HG02571 (cell line): ENCODE results near the gene AGL.
"Not testable (repeated sequence)": the region's sequence is repeated elsewhere in the genome, so short reads cannot be mapped to it uniquely, and the experiment has no call there.

Source experiments
- ATAC-seq: cut with Tn5 transposase; IDR thresholded peaks from one replicate; pipeline ENCODE4 v1.9.1; 2021; ENCODE audit warnings: mild to moderate bottlenecking, moderate library complexity; ENCODE audit not compliant: unreplicated experiment

Gene AGL

GRCh38 chr1:99935534-99935933, 85.4 kb downstream of the AGL start:
- ATAC-seq: no peak

GRCh38 chr1:99936071-99936470, 85.9 kb downstream of the AGL start:
- no peak for ATAC-seq

GRCh38 chr1:99942723-99943122, 92.6 kb downstream of the AGL start:
- no peak for ATAC-seq

GRCh38 chr1:99943223-99943794, 93.1 kb downstream of the AGL start:
- no peak for ATAC-seq

GRCh38 chr1:99944192-99944591, 94.0 kb downstream of the AGL start:
- no peak for ATAC-seq

- no peak for ATAC-seq
Measured at GRCh38 chr1:99945174-99945573, 95.0 kb downstream of the AGL start.

GRCh38 chr1:99950486-99950885, 100.3 kb downstream of the AGL start:
- no peak for ATAC-seq

GRCh38 chr1:99952522-99952921, 102.4 kb downstream of the AGL start:
- ATAC-seq: no peak

GRCh38 chr1:99955375-99955774, 105.2 kb downstream of the AGL start:
- ATAC-seq: no peak

GRCh38 chr1:99956755-99957154, 106.6 kb downstream of the AGL start:
- ATAC-seq: no peak

GRCh38 chr1:99957818-99958217, 107.7 kb downstream of the AGL start:
- ATAC-seq: no peak

- ATAC-seq: not testable (repeated sequence)
Measured at GRCh38 chr1:99959189-99959705, 109.1 kb downstream of the AGL start.

GRCh38 chr1:99960260-99960659, 110.1 kb downstream of the AGL start:
- not testable (repeated sequence) for ATAC-seq

GRCh38 chr1:99963041-99963795, 113.1 kb downstream of the AGL start:
- no peak for ATAC-seq

GRCh38 chr1:99964806-99965205, 114.6 kb downstream of the AGL start:
- no peak for ATAC-seq

- ATAC-seq: no peak
Measured at GRCh38 chr1:99965646-99966375, 115.7 kb downstream of the AGL start.

- no peak for ATAC-seq
Measured at GRCh38 chr1:99968214-99968613, 118.1 kb downstream of the AGL start.

- ATAC-seq: peak; percentile 13
Measured at GRCh38 chr1:99969260-99969728, 119.1 kb downstream of the AGL start.

GRCh38 chr1:99969729-99970621, 119.8 kb downstream of the AGL start, which contains the start of gene SLC35A3:
TSS of gene SLC35A3 (plus strand) at chr1:99969996. CDS start at chr1:99993555, 23,559 bp downstream.
- ATAC-seq: peak; percentile 93

GRCh38 chr1:99970713-99971255, 120.6 kb downstream of the AGL start:
- ATAC-seq: no peak
